ENCODE results near the gene PLEKHG4B.
A peak's percentile ranks its signal among the peaks of the same experiment; 100 is the strongest.
"Not testable (repeated sequence)": the region's sequence is repeated elsewhere in the genome, so short reads cannot be mapped to it uniquely, and the experiment has no call there.

Gene PLEKHG4B

DNA sequence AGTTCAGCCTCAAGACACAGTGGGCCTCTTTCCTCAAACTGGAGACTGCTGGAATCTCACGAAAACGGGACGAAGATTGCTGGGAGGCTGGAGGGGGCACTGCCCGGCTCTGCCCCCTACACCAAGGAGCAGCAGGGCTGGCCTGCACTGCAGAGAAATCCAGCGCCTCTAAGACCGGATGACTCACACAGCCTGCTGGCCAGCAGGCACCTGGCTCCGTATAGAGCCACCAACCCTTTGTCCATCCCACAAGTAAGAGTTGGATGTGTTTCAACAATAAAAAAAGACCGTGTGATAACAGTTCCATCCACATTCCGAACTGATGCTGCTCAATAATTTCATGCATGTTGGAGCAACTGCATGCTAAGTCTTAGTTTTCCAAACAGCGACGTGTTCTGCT, 114.4 kb downstream of the PLEKHG4B start:
- TF ChIP-seq ZFX (IDR thresholded peaks at IDR 0.05), result no peak
- TF ChIP-seq, protein P1, sequence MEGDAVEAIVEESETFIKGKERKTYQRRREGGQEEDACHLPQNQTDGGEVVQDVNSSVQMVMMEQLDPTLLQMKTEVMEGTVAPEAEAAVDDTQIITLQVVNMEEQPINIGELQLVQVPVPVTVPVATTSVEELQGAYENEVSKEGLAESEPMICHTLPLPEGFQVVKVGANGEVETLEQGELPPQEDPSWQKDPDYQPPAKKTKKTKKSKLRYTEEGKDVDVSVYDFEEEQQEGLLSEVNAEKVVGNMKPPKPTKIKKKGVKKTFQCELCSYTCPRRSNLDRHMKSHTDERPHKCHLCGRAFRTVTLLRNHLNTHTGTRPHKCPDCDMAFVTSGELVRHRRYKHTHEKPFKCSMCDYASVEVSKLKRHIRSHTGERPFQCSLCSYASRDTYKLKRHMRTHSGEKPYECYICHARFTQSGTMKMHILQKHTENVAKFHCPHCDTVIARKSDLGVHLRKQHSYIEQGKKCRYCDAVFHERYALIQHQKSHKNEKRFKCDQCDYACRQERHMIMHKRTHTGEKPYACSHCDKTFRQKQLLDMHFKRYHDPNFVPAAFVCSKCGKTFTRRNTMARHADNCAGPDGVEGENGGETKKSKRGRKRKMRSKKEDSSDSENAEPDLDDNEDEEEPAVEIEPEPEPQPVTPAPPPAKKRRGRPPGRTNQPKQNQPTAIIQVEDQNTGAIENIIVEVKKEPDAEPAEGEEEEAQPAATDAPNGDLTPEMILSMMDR (conservative IDR thresholded peaks at IDR 0.05), result no peak

DNA sequence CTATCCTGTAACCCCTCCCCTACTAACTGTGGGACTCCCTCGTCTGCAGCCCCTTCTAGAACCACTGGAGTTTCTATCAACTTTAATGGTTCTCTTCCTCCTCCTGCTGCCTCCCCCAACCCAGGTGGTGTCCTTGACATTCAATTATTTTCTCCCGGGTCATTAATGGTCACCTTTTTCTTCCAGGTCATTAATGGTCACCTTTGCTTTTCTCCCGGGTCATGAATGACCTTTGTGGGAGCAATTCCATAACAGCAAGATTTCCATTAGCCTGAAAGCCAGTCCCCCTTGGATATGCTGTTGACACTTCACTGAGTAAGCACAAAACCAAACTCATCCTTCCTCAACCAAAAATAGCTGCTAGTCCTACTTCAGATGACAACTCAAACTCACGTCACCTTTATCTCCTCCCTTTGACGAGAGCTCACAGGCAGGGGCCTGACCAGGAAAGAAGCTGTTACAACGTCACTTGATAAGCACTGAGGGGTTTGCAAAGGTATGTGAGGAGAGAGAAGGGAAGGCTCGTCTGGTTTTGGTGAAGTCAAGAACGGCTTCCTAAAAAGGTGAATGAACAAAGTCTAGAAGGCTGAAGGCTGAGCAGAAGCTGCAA, 115.1 kb downstream of the PLEKHG4B start:
- no peak overlapping the region for H3K27ac ChIP-seq
- no peak for TF ChIP-seq ZFX (IDR thresholded peaks at IDR 0.05)
- TF ChIP-seq, protein P1 (conservative IDR thresholded peaks at IDR 0.05), result no peak

More for the DNA sequence above, 114.4 kb downstream of the PLEKHG4B start:
- no peak overlapping the region for H3K27ac ChIP-seq

DNA sequence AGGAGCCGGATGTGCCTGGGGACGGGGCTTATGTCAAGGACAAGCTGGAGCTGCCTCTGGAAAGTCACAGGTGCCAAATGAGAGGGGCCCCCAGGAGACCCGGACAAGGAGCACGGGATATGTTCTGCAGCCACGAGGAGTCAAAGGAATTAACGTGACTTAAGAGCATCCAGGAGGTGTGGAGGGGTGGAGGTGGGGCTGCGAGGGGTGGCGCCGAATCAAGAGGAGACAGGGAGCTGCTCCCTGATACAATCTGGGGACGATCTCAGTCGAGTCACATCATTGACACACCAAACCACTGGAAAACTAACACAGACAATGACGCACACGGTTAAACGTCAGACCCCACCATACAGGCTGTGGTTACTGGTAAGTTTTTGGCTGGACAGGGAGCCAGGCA, 115.6 kb downstream of the PLEKHG4B start:
- TF ChIP-seq, protein P1 (conservative IDR thresholded peaks at IDR 0.05), result no peak
- no peak for TF ChIP-seq ZFX (IDR thresholded peaks at IDR 0.05)
- no peak overlapping the region for H3K27ac ChIP-seq

DNA sequence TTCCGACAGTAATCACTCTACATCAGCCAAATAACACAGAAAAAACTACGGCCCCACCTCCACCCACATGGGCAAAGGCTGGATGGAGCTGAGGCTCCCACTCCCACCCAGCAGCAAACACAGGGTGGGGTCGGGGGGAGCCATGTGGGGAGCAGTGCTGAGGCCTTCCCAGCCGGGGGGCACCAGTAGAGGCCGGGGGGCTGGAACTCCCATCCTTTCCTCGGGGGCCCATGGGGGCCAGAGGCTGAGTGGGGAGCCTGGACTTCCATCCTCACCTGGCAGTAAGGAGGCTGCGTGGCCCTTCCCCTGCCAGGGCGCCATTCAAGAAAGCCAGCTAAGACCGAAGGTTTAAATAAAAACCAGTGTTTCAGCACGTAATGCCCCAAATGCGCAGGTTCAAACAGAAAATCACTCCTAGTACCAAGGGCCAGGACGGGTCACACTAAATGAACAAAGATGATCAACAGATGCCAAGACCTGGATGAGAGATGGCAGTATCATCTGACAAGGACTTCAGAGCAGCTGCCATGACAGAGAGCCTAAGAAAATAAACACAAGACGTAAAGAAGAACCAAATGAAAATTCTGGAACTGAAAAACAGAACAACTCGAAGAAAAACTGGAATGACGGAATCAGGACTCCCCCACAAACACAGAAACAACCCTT, 116.6 kb downstream of the PLEKHG4B start:
- no peak overlapping the region for H3K27ac ChIP-seq
- no peak for TF ChIP-seq ZFX (IDR thresholded peaks at IDR 0.05)
- TF ChIP-seq, protein P1 (conservative IDR thresholded peaks at IDR 0.05), result no peak

DNA sequence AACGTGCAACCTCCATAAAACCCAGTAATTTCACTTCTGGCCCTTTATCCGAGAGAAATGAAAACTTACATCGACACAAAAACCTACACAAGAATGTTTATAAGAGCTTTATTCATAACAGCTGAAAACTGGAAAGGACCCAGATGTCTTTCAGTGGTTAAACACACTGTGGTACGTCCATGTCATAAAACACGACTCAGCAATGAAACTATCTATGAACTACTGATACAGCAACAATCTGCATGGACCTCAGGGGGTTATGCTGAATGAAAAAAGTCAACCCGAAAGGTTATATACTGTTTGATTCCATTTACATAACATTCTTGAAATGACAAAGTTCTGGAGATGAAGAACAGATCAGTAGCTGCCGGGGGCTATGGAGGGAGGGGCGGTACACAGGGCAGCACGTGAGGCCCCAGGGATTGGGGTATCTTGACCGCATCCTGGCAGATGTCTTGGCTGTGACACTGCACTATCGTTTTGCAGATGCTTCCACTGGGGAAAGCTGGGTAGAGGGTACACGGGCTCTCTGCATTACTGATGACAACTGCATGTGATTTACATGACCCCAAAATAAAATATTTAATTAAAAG, 121.9 kb downstream of the PLEKHG4B start:
- TF ChIP-seq, protein P1 (conservative IDR thresholded peaks at IDR 0.05), result no peak
- no peak for TF ChIP-seq ZFX (IDR thresholded peaks at IDR 0.05)
- no peak overlapping the region for H3K27ac ChIP-seq

DNA sequence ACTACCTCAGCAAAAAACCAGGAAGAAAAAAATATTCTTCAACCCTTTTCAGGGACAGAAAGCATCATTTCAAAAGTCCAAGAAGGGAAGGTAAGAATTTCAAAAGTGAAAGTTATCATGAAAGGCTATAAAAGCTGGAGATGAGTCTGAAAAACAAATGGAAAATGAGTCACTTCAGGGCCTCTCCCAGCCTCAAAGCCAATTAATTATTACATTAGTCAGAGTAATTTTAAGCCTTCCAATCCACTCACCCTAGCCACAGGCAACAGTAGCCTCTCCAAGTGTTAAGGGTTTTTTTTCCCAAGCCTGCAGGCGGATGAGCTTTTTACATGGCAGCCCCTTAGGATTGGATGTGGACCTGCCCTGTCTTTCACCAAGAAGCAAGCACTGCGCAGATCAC, 123.3 kb downstream of the PLEKHG4B start:
- H3K27ac ChIP-seq, result not testable (repeated sequence)

DNA sequence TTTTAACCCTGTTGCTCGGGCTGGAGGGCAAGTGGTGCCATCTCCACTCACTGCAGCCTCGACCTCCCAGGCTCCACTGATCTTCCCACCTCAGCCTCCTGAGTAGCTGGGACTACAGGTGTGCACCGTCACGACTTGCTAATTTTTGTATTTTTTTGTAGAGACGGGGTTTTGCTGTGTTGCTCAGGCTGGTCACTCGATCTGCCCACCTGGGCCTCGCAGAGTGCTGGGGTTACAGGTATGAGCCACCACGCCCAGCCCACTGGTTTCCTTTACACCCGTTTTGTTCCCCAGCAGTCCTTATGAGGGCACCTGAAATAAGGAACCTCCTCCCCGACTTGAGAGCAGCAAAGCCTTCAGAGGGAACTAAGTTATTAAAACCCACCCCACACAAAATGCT, 124.1 kb downstream of the PLEKHG4B start:
- not testable (repeated sequence) for H3K27ac ChIP-seq

DNA sequence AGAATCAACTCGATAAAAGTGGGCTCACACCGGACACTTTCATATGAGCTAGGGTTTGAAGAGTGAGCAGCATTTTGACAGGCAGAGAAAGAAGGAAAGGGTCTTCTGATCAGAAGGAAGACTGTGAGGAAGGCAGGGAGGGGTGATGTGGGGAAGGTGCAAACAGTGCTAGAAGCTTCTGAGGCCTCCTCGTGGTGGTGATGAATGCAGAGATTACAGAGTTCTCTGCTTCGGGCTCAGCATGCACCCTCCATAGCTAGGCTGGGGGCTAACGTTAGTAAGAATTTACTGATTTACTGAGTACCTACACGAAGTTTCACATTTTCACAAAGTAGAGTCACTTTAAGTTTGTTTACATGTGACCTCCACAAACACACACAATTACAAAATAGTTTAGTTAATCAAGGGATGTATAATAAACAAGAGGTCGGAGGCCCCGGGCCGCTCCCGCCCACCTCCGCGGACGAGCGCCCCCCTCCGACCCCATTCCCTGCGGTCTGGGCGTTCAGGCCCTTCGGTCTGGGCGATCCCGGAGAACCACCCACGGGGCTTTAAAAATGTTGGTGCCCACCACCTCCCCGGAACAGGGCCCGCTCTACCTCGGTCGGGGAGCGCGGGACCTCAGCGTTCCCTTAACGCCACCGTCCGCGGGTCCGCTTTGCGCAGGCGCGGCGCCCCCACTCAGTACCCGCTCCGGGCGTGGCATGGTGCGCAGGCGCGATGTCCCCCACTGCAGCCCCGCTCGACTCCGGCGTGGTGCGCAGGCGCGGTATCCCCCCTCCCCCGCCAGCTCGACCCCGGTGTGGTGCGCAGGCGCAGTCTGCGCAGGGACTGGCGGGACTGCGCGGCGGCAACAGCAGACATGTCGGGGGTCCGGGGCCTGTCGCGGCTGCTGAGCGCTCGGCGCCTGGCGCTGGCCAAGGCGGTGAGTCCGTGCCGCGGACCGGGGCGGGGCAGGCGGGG, 125.8 kb downstream of the PLEKHG4B start, which contains the start of the genes CCDC127 and SDHA:
TSS of gene CCDC127 (minus strand) at position 660 of the 963 bp plus-strand sequence. CDS start 1,304 bp downstream, outside the sequence.
TSS of gene SDHA (plus strand) at position 827 of the 963 bp plus-strand sequence. CDS start at position 863, 36 bp downstream.
- peak within 1 kb of the TSS; percentile 91 for H3K27ac ChIP-seq
- TF ChIP-seq ZFX (IDR thresholded peaks at IDR 0.05), result peak; percentile 55
- TF ChIP-seq, protein P1 (conservative IDR thresholded peaks at IDR 0.05), result peak; percentile 73
